Right lobe of liver (tissue), 6 donors: ENCODE data around the gene ATP6V0A1. TPM values are rescaled to one million over a fixed set of nuclear protein-coding genes. Genes with fewer than 3 reads are reported as not detected.
A peak's percentile ranks its signal among the peaks of the same experiment; 100 is the strongest.

Experiments
- ATAC-seq, 4 donors: fragments of 200-7000 bp; cut with Tn5 transposase; one replicate each; pipeline ENCODE4 v1.9.1; 2020; ENCODE audit warnings: mild to moderate bottlenecking in 4 of 4, moderate library complexity in 4 of 4
- DNase-seq, 3 donors: peaks; one replicate each; pipeline ENCODE4 v3.0.0-alpha.2; 2020
- H3K27ac ChIP-seq, 3 donors: fragments of 200-600 bp; one replicate each; pipeline ENCODE4 v1.8.0; 2022
- H3K27me3 ChIP-seq, 2 donors: fragments of 200-600 bp; one replicate each; pipeline ENCODE4 v1.8.0; 2022
- H3K36me3 ChIP-seq, 4 donors: fragments of 200-600 bp; sonication (generic) in 1 of 4; one replicate each; pipeline versions ENCODE4 v1.5.1 to v1.8.0; 2017 to 2022; ENCODE audit warnings: control low read depth in 1 of 4
- H3K4me1 ChIP-seq, 4 donors: fragments of 200-600 bp; sonication (generic) in 1 of 4; one replicate each; pipeline versions ENCODE4 v1.5.1 to v1.8.0; 2017 to 2022; ENCODE audit warnings: control low read depth in 1 of 4
- H3K4me3 ChIP-seq, 3 donors: fragments of 200-600 bp; one replicate each; pipeline ENCODE4 v1.8.0; 2022
- H3K9me3 ChIP-seq, 4 donors: fragments of 200-600 bp; sonication (generic) in 1 of 4; one replicate each; pipeline versions ENCODE4 v1.5.1 to v1.8.0; 2017 to 2022; ENCODE audit warnings: control low read depth in 1 of 4
- CTCF ChIP-seq, 4 donors: fragments of 200-600 bp in 3 of 4; fragments of 450-650 bp in 1 of 4; IDR thresholded peaks; one replicate each; pipeline versions ENCODE4 v1.5.1 to v1.8.0; 2016 to 2022; ENCODE audit warnings: antibody characterized with exemption in 4 of 4, mild to moderate bottlenecking in 2 of 4
- POLR2A ChIP-seq: fragments of 450-650 bp; IDR thresholded peaks from one replicate; pipeline ENCODE4 v1.6.1; 2017; ENCODE audit warnings: antibody characterized with exemption, mild to moderate bottlenecking
- WGBS: methylation state at CpG from one replicate; pipeline ENCODE4 v1.1.6; 2018; ENCODE audit warnings: low coverage, low lambda C conversion rate; ENCODE audit not compliant: insufficient coverage; ENCODE audit errors: missing lambda C conversion rate; 5-methylcytosine and 5-hydroxymethylcytosine counted together
- intact Hi-C, 2 donors: fragments of 100-400 bp; cut with DNase I; formaldehyde crosslinking; loops; one replicate each; pipeline versions ENCODE4 v1.11.2 to v1.14.1; 2022
- total RNA-seq, 6 experiments: library from RNA; depleted of rRNA in 2 of 6; stranded (reverse); fragments of >200 nt in 2 of 6; fragmentation: NEBNext Ultra II Directional in 3 of 6; extraction: Animal tissue kit (Norgen Biotek cat#: 25700) in 3 of 6; gene quantifications; one replicate each; pipeline versions ENCODE4 v1.1.0 to v1.2.4, GENCODE V29; 2016 to 2023
- donor health status: DM: no; HTN: yes; CAD: no.
- donor health status: DM: no; HTN: no; CAD: no.
- donor health status: DM: no; HTN: no; CAD: no.
- donor health status: DM: no; HTN: yes; CAD: no.
- donor health status: DM: no; HTN: yes; CAD: no.

The ATP6V0A1 gene
- total RNA-seq, 6 experiments from 2014 or later: 36.4 to 66.0 (median 49.4) TPM

GRCh38 chr17:42514867-42515266 is 56.2 kb downstream of the ATP6V0A1 start:
- H3K9me3 ChIP-seq: no peaks in the 10 kb centered on the region
- no peak for TF ChIP-seq CTCF (IDR thresholded peaks at IDR 0.05)
- H3K36me3 ChIP-seq: peaks cover 0 to 18% (median 3%) of the 10 kb centered on the region in 4 donors
- H3K4me3 ChIP-seq: no peak overlapping the region
- H3K4me1 ChIP-seq: peaks cover 0 to 29% (median 10%) of the 10 kb centered on the region in 4 donors
- intact Hi-C loops: loop anchor here (5.0 to 10.0 kb wide), 3 partner anchors 93 to 190 kb away; partner anchors contain the start of gene CAVIN1 (in 1 of the 2)
- ATAC-seq (no peak), DNase-seq (no peak)
- no peak overlapping the region for H3K27ac ChIP-seq
- H3K27me3 ChIP-seq: no peaks in the 10 kb centered on the region
- WGBS: 100% methylated on average over 5 of the region's 8 CpGs

GRCh38 chr17:42517516-42517915 is 58.8 kb downstream of the ATP6V0A1 start:
- H3K4me1 ChIP-seq: peaks cover 0 to 44% (median 13%) of the 10 kb centered on the region in 4 donors
- WGBS: 12% methylated on average over 6 of the region's 9 CpGs
- ATAC-seq (peak; percentile 57 to 74 (median 67)), DNase-seq (peak; percentile 82 to 86 (median 83))
- TF ChIP-seq POLR2A (no peak), CTCF (IDR thresholded peaks at IDR 0.05) (peak; percentile 89 to 99 (median 95))
- no peak overlapping the region for H3K4me3 ChIP-seq
- intact Hi-C loops: loop anchor here (5.0 to 10.0 kb wide), 2 partner anchors 100 to 193 kb away; no protein-coding TSS in a partner anchor
- H3K9me3 ChIP-seq: no peaks in the 10 kb centered on the region
- no peaks in the 10 kb centered on the region for H3K27me3 ChIP-seq
- H3K27ac ChIP-seq: peak overlapping the region; percentile 89 to 93 (median 92)
- peaks cover 0 to 15% (median 3%) of the 10 kb centered on the region in 4 donors for H3K36me3 ChIP-seq

GRCh38 chr17:42518046-42518754 is 59.5 kb downstream of the ATP6V0A1 start:
- no peaks in the 10 kb centered on the region for H3K27me3 ChIP-seq
- H3K4me1 ChIP-seq: peaks cover 0 to 46% (median 13%) of the 10 kb centered on the region in 4 donors
- peak overlapping the region; percentile 89 to 93 (median 92) for H3K27ac ChIP-seq
- peak in 1 of 3 donors; percentile 74 for DNase-seq
- intact Hi-C loops: loop anchor here (5.0 to 10.0 kb wide), 2 partner anchors 101 to 193 kb away; no protein-coding TSS in a partner anchor
- no peak overlapping the region for H3K4me3 ChIP-seq
- WGBS: 51% methylated on average over 3 of the region's 9 CpGs
- H3K9me3 ChIP-seq: no peaks in the 10 kb centered on the region
- H3K36me3 ChIP-seq: peaks cover 0 to 15% (median 3%) of the 10 kb centered on the region in 4 donors
- ATAC-seq: peak; percentile 24 to 45 (median 38)
- TF ChIP-seq POLR2A (no peak), CTCF (IDR thresholded peaks at IDR 0.05) (no peak)

GRCh38 chr17:42518755-42519545 is 60.3 kb downstream of the ATP6V0A1 start:
- H3K27me3 ChIP-seq: no peaks in the 10 kb centered on the region
- peak in 1 of 3 donors; percentile 34 for DNase-seq
- intact Hi-C loops: loop anchor here (5.0 to 10.0 kb wide), 2 partner anchors 102 to 194 kb away; no protein-coding TSS in a partner anchor
- TF ChIP-seq POLR2A: no peak
- WGBS: 37% methylated on average over 5 of the region's 6 CpGs
- H3K4me3 ChIP-seq: no peak overlapping the region
- peaks cover 0 to 10% (median 3%) of the 10 kb centered on the region in 4 donors for H3K36me3 ChIP-seq
- ATAC-seq: peak in 2 of 4 donors; percentile 1 to 3
- peaks cover 0 to 46% (median 13%) of the 10 kb centered on the region in 4 donors for H3K4me1 ChIP-seq
- H3K27ac ChIP-seq: peak overlapping the region; percentile 89 to 93 (median 92)
- H3K9me3 ChIP-seq: no peaks in the 10 kb centered on the region
